Sigmoid colon (tissue), 7 donors: ENCODE data around the gene RAP1GDS1. TPM values are rescaled to one million over a fixed set of nuclear protein-coding genes. Genes with fewer than 3 reads are reported as not detected.
"Not testable (repeated sequence)": the region's sequence is repeated elsewhere in the genome, so short reads cannot be mapped to it uniquely, and the experiment has no call there.

Experiments
- DNase-seq: peaks from one replicate; pipeline ENCODE4 v3.0.0-alpha.2; 2019
- H3K27ac ChIP-seq, 4 donors: fragments of 200-600 bp; sonication (generic); one replicate each; pipeline ENCODE4 v1.5.1; 2016 to 2019; ENCODE audit warnings: mild to moderate bottlenecking in 1 of 4
- H3K27me3 ChIP-seq, 3 donors: fragments of 200-600 bp; sonication (generic); one replicate each; pipeline ENCODE4 v1.5.1; 2019; ENCODE audit warnings: mild to moderate bottlenecking in 1 of 3
- H3K36me3 ChIP-seq, 4 donors: fragments of 200-600 bp; sonication (generic); one replicate each; pipeline ENCODE4 v1.5.1; 2016 to 2019
- H3K4me1 ChIP-seq, 4 donors: fragments of 200-600 bp; sonication (generic); one replicate each; pipeline ENCODE4 v1.5.1; 2017 to 2019
- H3K4me3 ChIP-seq, 4 donors: fragments of 200-600 bp; sonication (generic); one replicate each; pipeline ENCODE4 v1.5.1; 2017 to 2019; ENCODE audit warnings: mild to moderate bottlenecking in 2 of 4, moderate library complexity in 1 of 4
- H3K9me3 ChIP-seq, 4 donors: fragments of 200-600 bp in 3 of 4; sonication (generic) in 3 of 4; one replicate each; pipeline versions ENCODE4 v1.5.1 to v1.6.1; 2013 to 2019
- EP300 ChIP-seq, 4 donors: sonication (generic); formaldehyde crosslinking; IDR thresholded peaks; one replicate each; pipeline ENCODE4 v1.6.1; 2017; ENCODE audit warnings: antibody characterized with exemption in 4 of 4
- POLR2A ChIP-seq, 2 donors: fragments of 450-650 bp; IDR thresholded peaks; one replicate each; pipeline ENCODE4 v1.6.1; 2016; ENCODE audit warnings: antibody characterized with exemption in 2 of 2, mild to moderate bottlenecking in 2 of 2, moderate library complexity in 2 of 2
- POLR2AphosphoS5 ChIP-seq, 4 donors: sonication (generic); formaldehyde crosslinking; IDR thresholded peaks; one replicate each; pipeline ENCODE4 v1.6.1; 2017; ENCODE audit warnings: antibody characterized with exemption in 4 of 4
- WGBS, 2 donors: extraction: QIAGEN DNeasy Blood & Tissue Kit; methylation state at CpG; one replicate each; pipeline ENCODE4 v1.1.7; 2013; 5-methylcytosine and 5-hydroxymethylcytosine counted together
- intact Hi-C: fragments of 100-400 bp; cut with DNase I; formaldehyde crosslinking; loops from one replicate; pipeline ENCODE4 v1.15.1; 2023
- polyA plus RNA-seq, 3 donors: library from polyadenylated mRNA; stranded (reverse); fragments of 200-250 nt; gene quantifications; one replicate each; pipeline ENCODE4 v1.2.3, GENCODE V29; 2013
- total RNA-seq, 4 donors: library from RNA; depleted of rRNA; stranded (reverse); fragments of >200 nt; gene quantifications; one replicate each; pipeline ENCODE4 v1.1.0, GENCODE V29; 2016
- TF ChIP-seq, protein P1 (sequence below), 4 experiments: fragments of 450-650 bp in 3 of 4; fragments of 200-600 bp in 1 of 4; IDR thresholded peaks; one replicate each; pipeline ENCODE4 v1.5.1; 2016 to 2019; ENCODE audit warnings: antibody characterized with exemption in 4 of 4, mild to moderate bottlenecking in 3 of 4, moderate library complexity in 2 of 4
- donor health status: healthy with polysubstance abuse.
- donor health status: Bipolar disorder and iron deficiency.
- donor health status: healthy.

The RAP1GDS1 gene
- total and polyA plus RNA-seq, 7 donors = 10.2 to 34.9 (median 31.8) TPM

DNA sequence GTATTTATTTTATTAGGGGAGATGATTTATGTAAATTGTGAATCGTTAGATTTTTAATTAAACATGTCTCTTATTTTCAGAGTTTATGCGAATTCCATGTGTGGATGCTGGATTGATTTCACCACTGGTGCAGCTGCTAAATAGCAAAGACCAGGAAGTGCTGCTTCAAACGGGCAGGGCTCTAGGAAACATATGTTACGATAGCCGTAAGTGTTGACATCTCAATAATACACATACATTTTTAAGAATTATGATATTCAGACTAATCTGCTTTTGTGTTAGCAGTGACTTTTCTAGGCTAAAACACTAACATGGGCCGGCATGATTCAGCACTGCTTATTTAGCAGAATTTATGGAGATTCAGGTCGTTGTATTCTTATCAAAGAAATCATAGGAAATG, 91.2 kb downstream of the RAP1GDS1 start:
- 43 to 72% methylated on average over 7 of the region's 7 CpGs for WGBS, 2 donors
- intact Hi-C loops = no loop called here
- no peaks in the 10 kb centered on the region for H3K27me3 ChIP-seq
- no peak overlapping the region for H3K4me3 ChIP-seq
- peaks cover 0 to 1% (median 0%) of the 10 kb centered on the region in 4 donors for H3K9me3 ChIP-seq
- TF ChIP-seq, protein P1, sequence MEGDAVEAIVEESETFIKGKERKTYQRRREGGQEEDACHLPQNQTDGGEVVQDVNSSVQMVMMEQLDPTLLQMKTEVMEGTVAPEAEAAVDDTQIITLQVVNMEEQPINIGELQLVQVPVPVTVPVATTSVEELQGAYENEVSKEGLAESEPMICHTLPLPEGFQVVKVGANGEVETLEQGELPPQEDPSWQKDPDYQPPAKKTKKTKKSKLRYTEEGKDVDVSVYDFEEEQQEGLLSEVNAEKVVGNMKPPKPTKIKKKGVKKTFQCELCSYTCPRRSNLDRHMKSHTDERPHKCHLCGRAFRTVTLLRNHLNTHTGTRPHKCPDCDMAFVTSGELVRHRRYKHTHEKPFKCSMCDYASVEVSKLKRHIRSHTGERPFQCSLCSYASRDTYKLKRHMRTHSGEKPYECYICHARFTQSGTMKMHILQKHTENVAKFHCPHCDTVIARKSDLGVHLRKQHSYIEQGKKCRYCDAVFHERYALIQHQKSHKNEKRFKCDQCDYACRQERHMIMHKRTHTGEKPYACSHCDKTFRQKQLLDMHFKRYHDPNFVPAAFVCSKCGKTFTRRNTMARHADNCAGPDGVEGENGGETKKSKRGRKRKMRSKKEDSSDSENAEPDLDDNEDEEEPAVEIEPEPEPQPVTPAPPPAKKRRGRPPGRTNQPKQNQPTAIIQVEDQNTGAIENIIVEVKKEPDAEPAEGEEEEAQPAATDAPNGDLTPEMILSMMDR (IDR thresholded peaks at IDR 0.05) = no peak
- H3K27ac ChIP-seq = no peak overlapping the region
- no peak for DNase-seq
- no peaks in the 10 kb centered on the region for H3K4me1 ChIP-seq
- no peaks in the 10 kb centered on the region for H3K36me3 ChIP-seq

DNA sequence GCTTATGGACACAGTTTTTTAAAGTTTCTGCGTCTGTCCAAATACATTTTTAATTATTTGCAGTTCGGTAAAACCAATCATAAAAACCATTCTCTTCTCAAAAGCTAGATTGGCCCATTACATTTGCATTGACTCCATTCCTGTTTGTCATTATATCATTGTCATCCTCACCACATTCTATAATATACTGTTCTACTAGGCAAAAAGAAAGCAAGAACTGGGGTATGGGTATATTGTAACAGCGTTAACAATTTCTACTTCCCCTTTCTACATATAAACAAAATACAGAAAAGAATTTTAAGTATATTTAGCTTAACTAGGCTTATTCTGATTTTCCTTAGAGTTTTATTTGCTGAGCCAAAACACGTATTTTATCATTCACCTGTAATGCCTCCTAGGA, 91.8 kb downstream of the RAP1GDS1 start:
- no peaks in the 10 kb centered on the region for H3K27me3 ChIP-seq
- no peak overlapping the region for H3K27ac ChIP-seq
- no peak overlapping the region for H3K4me3 ChIP-seq
- no peaks in the 10 kb centered on the region for H3K36me3 ChIP-seq
- no peaks in the 10 kb centered on the region for H3K4me1 ChIP-seq
- peaks cover 0 to 1% (median 0%) of the 10 kb centered on the region in 4 donors for H3K9me3 ChIP-seq
- no peak for DNase-seq
- TF ChIP-seq EP300 (IDR thresholded peaks at IDR 0.05) = no peak
- TF ChIP-seq, protein P1 (IDR thresholded peaks at IDR 0.05) = no peak
- no peak for TF ChIP-seq POLR2AphosphoS5 (IDR thresholded peaks at IDR 0.05)
- intact Hi-C loops = no loop called here
- 72 to 90% methylated on average over 4 of the region's 4 CpGs for WGBS, 2 donors

DNA sequence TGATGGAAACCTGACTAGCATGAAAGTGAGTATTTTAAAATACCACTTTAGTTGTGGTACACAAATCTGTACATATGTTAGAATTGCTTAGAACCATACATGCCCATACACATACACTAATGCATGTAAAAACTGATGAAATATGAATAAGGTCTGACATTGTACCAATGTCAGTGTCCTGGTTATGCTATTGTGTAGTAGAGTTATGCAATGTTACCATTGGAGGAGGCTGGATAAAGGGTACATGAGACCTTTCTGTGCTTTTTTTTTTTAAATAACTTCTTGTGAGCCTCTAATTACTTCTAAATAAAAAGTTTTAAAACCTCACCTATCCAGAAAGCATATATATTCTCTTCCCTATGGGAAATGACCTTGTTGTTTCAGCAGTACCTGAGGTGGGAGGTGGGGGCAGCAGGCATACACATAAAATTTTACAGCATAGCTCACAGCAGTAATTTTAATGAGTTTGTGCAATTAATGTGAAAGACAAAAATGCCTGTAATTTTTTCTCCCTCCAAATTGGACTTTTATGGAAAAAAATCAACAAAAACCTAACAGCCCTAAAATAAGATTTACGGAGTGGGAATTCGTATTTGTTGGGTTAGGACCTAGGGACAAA, 97.6 kb downstream of the RAP1GDS1 start:
- no peak for DNase-seq
- no peak for TF ChIP-seq EP300 (IDR thresholded peaks at IDR 0.05)
- TF ChIP-seq POLR2AphosphoS5 (IDR thresholded peaks at IDR 0.05) = no peak
- TF ChIP-seq, protein P1 (IDR thresholded peaks at IDR 0.05) = no peak
- no peak for TF ChIP-seq POLR2A (IDR thresholded peaks at IDR 0.05)

DNA sequence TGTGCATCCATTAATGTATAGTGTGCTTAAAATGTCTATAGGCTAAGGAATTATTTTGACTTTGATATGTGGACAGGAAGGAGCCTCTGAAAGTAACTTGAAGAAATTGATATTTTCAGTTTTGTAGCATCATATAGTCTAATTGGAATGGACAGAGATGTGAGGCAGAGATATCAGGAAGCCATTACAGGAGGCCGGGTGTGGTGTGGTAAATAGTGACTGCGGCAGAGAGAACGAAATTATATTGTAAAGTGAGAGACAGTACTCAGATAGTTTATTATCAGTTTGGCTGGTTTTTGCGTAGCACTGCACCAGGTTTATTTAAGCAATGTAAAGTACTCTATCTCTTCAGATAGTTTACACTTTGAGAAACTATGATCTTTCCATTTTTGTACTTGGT, 98.5 kb downstream of the RAP1GDS1 start:
- Histone ChIP-seq H3K4me3 (no peak overlapping the region), H3K27ac (no peak overlapping the region), H3K36me3 (no peaks in the 10 kb centered on the region), H3K9me3 (no peaks in the 10 kb centered on the region), H3K4me1 (no peaks in the 10 kb centered on the region), H3K27me3 (no peaks in the 10 kb centered on the region)
- no peak for DNase-seq
- intact Hi-C loops = no loop called here
- TF ChIP-seq, protein P1 (IDR thresholded peaks at IDR 0.05) = no peak
- TF ChIP-seq POLR2A (IDR thresholded peaks at IDR 0.05) (no peak), EP300 (IDR thresholded peaks at IDR 0.05) (no peak), POLR2AphosphoS5 (IDR thresholded peaks at IDR 0.05) (no peak)
- 76 to 86% methylated on average over 4 of the region's 4 CpGs for WGBS, 2 donors

More for the DNA sequence above, 97.6 kb downstream of the RAP1GDS1 start:
- no peaks in the 10 kb centered on the region for H3K27me3 ChIP-seq
- no peak overlapping the region for H3K4me3 ChIP-seq
- H3K27ac ChIP-seq = no peak overlapping the region
- WGBS, 2 donors = 96 to 98% methylated on average over 2 of the region's 2 CpGs
- no peaks in the 10 kb centered on the region for H3K9me3 ChIP-seq
- intact Hi-C loops = no loop called here
- H3K36me3 ChIP-seq = no peaks in the 10 kb centered on the region
- no peaks in the 10 kb centered on the region for H3K4me1 ChIP-seq

DNA sequence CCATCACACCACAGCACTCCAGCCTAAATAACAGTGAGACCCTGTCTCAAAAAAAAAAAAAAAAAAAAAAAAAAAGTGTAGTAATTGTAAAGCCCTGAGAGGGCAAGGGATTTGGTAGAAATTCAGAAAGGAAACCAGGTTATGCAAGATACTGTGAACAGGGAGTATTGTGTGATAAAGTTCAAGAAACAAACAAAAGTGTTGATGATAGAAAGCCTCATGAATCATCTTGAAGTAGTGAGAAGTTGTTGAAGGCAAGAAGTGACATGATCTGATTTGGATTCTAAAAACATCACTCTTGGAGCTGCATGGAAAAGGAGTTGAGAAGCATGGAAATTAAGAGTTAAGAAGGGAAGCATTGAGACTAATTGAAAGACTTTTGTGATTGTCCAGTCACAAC, 102.2 kb downstream of the RAP1GDS1 start:
- TF ChIP-seq POLR2AphosphoS5 (IDR thresholded peaks at IDR 0.05) (no peak), EP300 (IDR thresholded peaks at IDR 0.05) (no peak), POLR2A (IDR thresholded peaks at IDR 0.05) (no peak)
- TF ChIP-seq, protein P1 (IDR thresholded peaks at IDR 0.05) = no peak
- Histone ChIP-seq H3K9me3 (peaks cover 0 to 8% (median under 1%) of the 10 kb centered on the region in 4 donors), H3K4me3 (no peak overlapping the region), H3K27ac (no peak overlapping the region), H3K36me3 (peaks cover 0 to 9% (median 3%) of the 10 kb centered on the region in 4 donors), H3K27me3 (no peaks in the 10 kb centered on the region), H3K4me1 (no peaks in the 10 kb centered on the region)
- no peak for DNase-seq
- intact Hi-C loops = no loop called here

DNA sequence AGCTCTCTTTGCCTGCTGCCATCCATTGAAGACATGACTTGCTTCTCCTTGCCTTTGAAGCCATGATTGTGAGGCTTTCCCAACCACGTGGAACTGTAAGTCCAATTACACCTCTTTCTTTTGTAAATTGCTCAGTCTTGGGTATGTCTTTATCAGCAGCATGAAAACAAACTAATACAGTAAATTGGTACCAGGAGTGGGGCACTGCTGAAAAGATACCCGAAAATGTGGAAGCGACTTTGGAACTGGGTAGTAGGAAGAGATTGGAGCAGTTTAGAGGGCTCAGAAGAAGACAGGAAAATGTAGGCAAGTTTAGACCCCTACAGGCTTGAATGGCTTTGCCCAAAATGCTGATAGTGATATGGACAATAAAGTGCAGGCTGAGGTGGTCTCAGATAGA, 105.1 kb downstream of the RAP1GDS1 start:
- intact Hi-C loops, DNase-seq, H3K4me1 ChIP-seq, H3K9me3 ChIP-seq, H3K27ac ChIP-seq, H3K4me3 ChIP-seq, H3K27me3 ChIP-seq: not testable (repeated sequence)
- H3K36me3 ChIP-seq = peaks cover 0 to 18% (median 3%) of the 10 kb centered on the region in 4 donors
- 97 to 98% methylated on average over 3 of the region's 3 CpGs for WGBS, 2 donors

DNA sequence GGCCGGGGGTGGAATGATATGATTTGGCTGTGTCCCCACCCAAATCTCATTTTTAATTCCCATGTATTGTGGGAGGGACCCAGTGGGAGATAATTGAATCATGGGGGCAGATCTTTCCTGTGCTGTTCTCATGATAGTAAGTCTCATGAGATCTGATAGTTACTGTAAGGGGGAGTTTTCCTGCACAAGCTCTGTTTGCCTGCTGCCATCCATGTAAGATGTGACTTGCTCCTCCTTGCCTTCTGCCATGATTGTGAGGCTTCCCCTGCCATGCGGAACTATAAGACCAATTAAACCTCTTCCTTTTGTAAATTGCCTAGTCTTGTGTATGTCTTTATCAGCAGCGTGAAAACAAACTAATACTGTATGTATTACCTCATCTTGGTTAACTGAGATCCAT, 106.8 kb downstream of the RAP1GDS1 start:
- H3K4me1 ChIP-seq, H3K27me3 ChIP-seq, DNase-seq, H3K4me3 ChIP-seq, H3K27ac ChIP-seq, H3K9me3 ChIP-seq, intact Hi-C loops: not testable (repeated sequence)
- peaks cover 0 to 21% (median 3%) of the 10 kb centered on the region in 4 donors for H3K36me3 ChIP-seq
- 98 to 99% methylated on average over 3 of the region's 3 CpGs for WGBS, 2 donors
